NB4 (cell line): ENCODE measurements around the gene CALY.

ENCODE experiments used
- DNase-seq: peaks from one replicate; pipeline ENCODE4 v3.0.0; 2010; ENCODE audit warnings: low read depth
- H3K4me3 ChIP-seq: one replicate; pipeline ENCODE4 v1.5.1; 2011; ENCODE audit warnings: mild to moderate bottlenecking, low read depth, low read length, moderate library complexity
- CTCF ChIP-seq: IDR thresholded peaks from one replicate; pipeline ENCODE4 v1.5.1; 2012; ENCODE audit warnings: low read depth, low read length
- MYC ChIP-seq: IDR thresholded peaks from 2 replicates; pipeline ENCODE4 v1.6.1; 2011; ENCODE audit warnings: low read depth, low read length
- POLR2A ChIP-seq: IDR thresholded peaks from 2 replicates; pipeline ENCODE4 v1.6.1; 2011; ENCODE audit warnings: mild to moderate bottlenecking; ENCODE audit not compliant: insufficient read length; ENCODE audit errors: extremely low read depth
- TF ChIP-seq, protein P1 (sequence below): IDR thresholded peaks from 2 replicates; pipeline ENCODE4 v1.6.1; 2011; ENCODE audit warnings: low read depth, low read length

CALY gene

DNA sequence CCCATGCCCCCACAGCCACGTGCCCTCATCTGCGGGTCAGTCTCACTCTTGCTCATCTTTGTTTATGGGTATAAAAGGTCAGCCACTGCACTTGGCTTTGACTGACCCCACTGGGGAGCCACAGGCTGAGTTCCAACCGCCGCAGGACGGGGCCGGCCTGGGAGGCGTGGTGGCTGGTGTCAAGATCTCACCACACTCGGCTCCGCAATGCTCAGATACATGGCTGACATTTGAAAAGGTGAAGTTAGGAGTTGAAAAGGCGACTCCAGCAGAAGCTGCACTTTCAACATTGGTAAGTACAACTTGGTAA, 42.9 kb downstream of the CALY start:
- no peak for DNase-seq
- no peak overlapping the region for H3K4me3 ChIP-seq
- TF ChIP-seq CTCF (no peak), POLR2A (no peak), MYC (no peak)
- TF ChIP-seq, protein P1, sequence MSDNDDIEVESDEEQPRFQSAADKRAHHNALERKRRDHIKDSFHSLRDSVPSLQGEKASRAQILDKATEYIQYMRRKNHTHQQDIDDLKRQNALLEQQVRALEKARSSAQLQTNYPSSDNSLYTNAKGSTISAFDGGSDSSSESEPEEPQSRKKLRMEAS = no peak

- H3K4me3 ChIP-seq = no peak overlapping the region
- peak; percentile 91 for DNase-seq
- TF ChIP-seq MYC = no peak
Measured at GRCh38 chr10:133292919-133293809, 43.5 kb downstream of the CALY start.

- TF ChIP-seq POLR2A (no peak), CTCF (no peak), MYC (no peak)
- DNase-seq = no peak
- H3K4me3 ChIP-seq = no peak overlapping the region
Measured at GRCh38 chr10:133289761-133290160, 46.9 kb downstream of the CALY start.

- no peak overlapping the region for H3K4me3 ChIP-seq
- DNase-seq = no peak
- TF ChIP-seq MYC (no peak), POLR2A (no peak), CTCF (no peak)
- TF ChIP-seq, protein P1 = no peak
Measured at GRCh38 chr10:133287832-133288500, 48.7 kb downstream of the CALY start.

DNA sequence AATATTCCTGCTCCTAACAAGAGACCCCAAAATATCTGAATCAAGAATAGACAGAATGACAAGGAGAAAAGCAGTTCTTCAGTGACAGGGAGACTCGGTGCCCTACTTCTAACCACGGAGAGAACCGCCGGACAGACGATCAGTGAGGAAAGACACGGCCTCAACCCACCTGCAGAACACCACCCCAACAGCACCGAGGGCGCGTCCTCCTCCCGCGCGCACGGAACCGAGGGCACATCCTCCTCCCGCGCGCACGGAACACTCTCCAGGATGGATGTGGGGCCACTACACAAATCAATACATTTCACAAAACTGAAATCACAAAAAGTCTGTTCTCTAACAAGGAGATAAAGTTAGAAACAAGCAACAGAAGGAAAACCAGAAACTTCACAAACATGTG, 50.3 kb downstream of the CALY start:
- TF ChIP-seq, protein P1 = no peak
- TF ChIP-seq CTCF (no peak), MYC (no peak), POLR2A (no peak)
- H3K4me3 ChIP-seq = no peak overlapping the region
- DNase-seq = no peak

GRCh38 chr10:133285217-133285616, 51.5 kb downstream of the CALY start:
- TF ChIP-seq, protein P1 = no peak
- no peak for TF ChIP-seq CTCF
- H3K4me3 ChIP-seq = no peak overlapping the region
- DNase-seq = no peak
